Right atrium auricular region (tissue), 2 donors: Measurements from ENCODE around the gene PLCB4. TPM values are rescaled to one million over a fixed set of nuclear protein-coding genes. Genes with fewer than 3 reads are reported as not detected.
"Not testable (repeated sequence)": the region's sequence is repeated elsewhere in the genome, so short reads cannot be mapped to it uniquely, and the experiment has no call there.

Source experiments
- DNase-seq: peaks from one replicate; pipeline ENCODE4 v3.0.0-alpha.2; 2019; ENCODE audit warnings: low spot score
- H3K27ac ChIP-seq, 2 donors: fragments of 200-600 bp; sonication (generic); 1 replicate in 1 of 2; 2 replicates in 1 of 2; pipeline ENCODE4 v1.5.1; 2016 to 2019
- H3K27me3 ChIP-seq, 2 donors: fragments of 200-600 bp; sonication (generic); one replicate each; pipeline versions ENCODE4 v1.5.1 to v1.6.0; 2017 to 2019
- H3K36me3 ChIP-seq: fragments of 200-600 bp; sonication (generic); one replicate; pipeline ENCODE4 v1.5.1; 2016
- H3K4me1 ChIP-seq, 2 donors: fragments of 200-600 bp; sonication (generic); one replicate each; pipeline versions ENCODE4 v1.5.1 to v1.6.0; 2017 to 2019
- H3K4me3 ChIP-seq, 2 donors: fragments of 200-600 bp; sonication (generic); 1 replicate in 1 of 2; 2 replicates in 1 of 2; pipeline ENCODE4 v1.5.1; 2017 to 2019; ENCODE audit warnings: mild to moderate bottlenecking in 1 of 2, moderate library complexity in 1 of 2
- H3K9me3 ChIP-seq, 2 donors: fragments of 200-600 bp; sonication (generic); one replicate each; pipeline ENCODE4 v1.5.1; 2019
- total RNA-seq, 2 donors: library from RNA; depleted of rRNA; stranded (reverse); fragments of >200 nt; gene quantifications; one replicate each; pipeline ENCODE4 v1.1.0, GENCODE V29; 2016
- TF ChIP-seq, protein P1 (sequence below), 2 donors: fragments of 200-600 bp; sonication (generic); IDR thresholded peaks; one replicate each; pipeline ENCODE4 v1.5.1; 2019; ENCODE audit warnings: antibody characterized with exemption in 2 of 2

PLCB4 gene
- total RNA-seq, 2 donors from 2014 or later = 14.3 to 32.4 TPM

DNA sequence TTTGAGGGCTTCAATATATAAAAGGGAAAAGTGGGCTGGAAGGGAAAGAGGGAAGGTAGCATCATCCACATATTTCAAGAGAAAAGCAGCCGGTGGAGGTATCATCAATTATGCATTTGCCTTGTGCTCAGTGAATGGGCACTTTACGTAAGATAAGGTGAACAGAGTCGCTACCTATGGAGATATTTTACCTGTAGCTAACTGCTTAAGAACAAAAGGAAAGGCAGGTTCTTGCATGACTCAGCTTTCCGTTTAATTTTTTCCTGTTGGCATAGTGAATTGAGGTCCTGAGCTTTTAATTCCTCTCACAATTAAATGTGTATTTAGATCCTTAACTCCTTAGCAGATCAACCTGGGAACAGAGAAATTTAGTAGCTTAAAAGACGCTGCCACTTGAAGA, 25.5 kb upstream of the PLCB4 start:
- Histone ChIP-seq H3K4me1 (no peaks in the 10 kb centered on the region), H3K4me3 (no peak overlapping the region), H3K27ac (no peak overlapping the region), H3K9me3 (no peaks in the 10 kb centered on the region), H3K27me3 (no peaks in the 10 kb centered on the region), H3K36me3 (no peaks in the 10 kb centered on the region)
- TF ChIP-seq, protein P1, sequence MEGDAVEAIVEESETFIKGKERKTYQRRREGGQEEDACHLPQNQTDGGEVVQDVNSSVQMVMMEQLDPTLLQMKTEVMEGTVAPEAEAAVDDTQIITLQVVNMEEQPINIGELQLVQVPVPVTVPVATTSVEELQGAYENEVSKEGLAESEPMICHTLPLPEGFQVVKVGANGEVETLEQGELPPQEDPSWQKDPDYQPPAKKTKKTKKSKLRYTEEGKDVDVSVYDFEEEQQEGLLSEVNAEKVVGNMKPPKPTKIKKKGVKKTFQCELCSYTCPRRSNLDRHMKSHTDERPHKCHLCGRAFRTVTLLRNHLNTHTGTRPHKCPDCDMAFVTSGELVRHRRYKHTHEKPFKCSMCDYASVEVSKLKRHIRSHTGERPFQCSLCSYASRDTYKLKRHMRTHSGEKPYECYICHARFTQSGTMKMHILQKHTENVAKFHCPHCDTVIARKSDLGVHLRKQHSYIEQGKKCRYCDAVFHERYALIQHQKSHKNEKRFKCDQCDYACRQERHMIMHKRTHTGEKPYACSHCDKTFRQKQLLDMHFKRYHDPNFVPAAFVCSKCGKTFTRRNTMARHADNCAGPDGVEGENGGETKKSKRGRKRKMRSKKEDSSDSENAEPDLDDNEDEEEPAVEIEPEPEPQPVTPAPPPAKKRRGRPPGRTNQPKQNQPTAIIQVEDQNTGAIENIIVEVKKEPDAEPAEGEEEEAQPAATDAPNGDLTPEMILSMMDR (IDR thresholded peaks at IDR 0.05) = no peak
- DNase-seq = no peak

DNA sequence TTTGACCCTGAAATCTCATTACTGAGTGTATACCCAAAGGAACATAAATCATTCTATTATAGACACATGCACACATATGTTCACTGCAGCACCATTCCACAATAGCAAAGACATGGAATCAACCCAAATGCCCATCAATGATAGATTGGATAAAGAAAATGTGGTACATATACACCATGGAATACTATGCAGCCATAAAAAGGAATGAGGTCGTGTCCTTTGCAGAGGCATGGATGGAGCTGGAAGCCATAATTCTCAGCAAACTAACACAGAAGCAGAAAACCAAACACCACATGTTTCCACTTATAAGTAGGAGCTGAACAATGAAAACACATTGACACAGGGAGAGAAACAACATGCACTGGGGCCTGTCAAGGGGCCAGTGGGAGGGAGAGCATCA, 21.0 kb upstream of the PLCB4 start:
- not testable (repeated sequence) for H3K4me1 ChIP-seq, H3K36me3 ChIP-seq, DNase-seq, H3K4me3 ChIP-seq, H3K27ac ChIP-seq, H3K9me3 ChIP-seq, H3K27me3 ChIP-seq

DNA sequence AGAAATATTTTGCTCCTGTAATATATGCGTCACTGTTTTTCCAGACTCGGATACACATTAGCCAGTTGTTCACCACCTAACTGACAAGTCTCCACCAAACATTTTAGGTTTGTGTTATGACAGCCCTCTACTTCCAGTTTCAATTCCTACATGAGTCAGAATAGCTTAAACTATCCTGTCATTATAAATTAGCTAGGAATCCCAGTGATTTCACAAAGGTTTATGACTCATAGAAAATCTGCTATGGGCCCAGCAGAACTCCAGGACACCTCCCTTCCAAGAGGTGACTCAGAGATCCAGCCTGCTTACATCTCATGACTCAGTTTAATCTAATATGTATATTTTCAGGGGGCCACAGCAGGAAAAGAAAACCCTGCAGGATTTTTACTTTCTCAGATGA, 17.4 kb upstream of the PLCB4 start:
- Histone ChIP-seq H3K9me3 (peaks cover 0 to 4% of the 10 kb centered on the region in 2 donors), H3K27ac (no peak overlapping the region), H3K4me3 (no peak overlapping the region), H3K36me3 (no peaks in the 10 kb centered on the region), H3K4me1 (no peaks in the 10 kb centered on the region), H3K27me3 (no peaks in the 10 kb centered on the region)
- DNase-seq = no peak
- TF ChIP-seq, protein P1 (IDR thresholded peaks at IDR 0.05) = no peak

DNA sequence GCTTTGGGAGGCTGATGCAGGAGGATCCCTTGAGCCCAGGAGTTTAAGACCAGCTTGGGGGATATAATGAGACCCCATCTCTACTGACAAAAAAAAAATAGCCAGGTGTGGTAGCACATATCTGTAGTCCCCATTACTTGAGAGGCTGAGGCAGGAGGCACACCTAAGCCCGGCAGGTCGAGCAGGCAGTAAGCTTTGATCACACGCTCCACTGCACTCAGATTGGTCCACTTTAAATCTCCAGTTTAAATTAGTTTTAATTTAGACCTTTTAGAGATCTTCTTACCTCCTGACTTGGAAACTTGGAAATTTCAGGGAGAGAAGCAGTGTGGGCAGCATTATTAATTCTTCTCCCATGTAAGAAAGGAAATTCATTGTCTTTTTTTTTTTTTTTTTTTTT, 16.8 kb upstream of the PLCB4 start:
- DNase-seq = no peak
- H3K27me3 ChIP-seq = no peaks in the 10 kb centered on the region
- no peaks in the 10 kb centered on the region for H3K36me3 ChIP-seq
- H3K4me3 ChIP-seq = no peak overlapping the region
- no peaks in the 10 kb centered on the region for H3K4me1 ChIP-seq
- TF ChIP-seq, protein P1 (IDR thresholded peaks at IDR 0.05) = no peak
- no peak overlapping the region for H3K27ac ChIP-seq
- peaks cover 0 to 4% of the 10 kb centered on the region in 2 donors for H3K9me3 ChIP-seq

DNA sequence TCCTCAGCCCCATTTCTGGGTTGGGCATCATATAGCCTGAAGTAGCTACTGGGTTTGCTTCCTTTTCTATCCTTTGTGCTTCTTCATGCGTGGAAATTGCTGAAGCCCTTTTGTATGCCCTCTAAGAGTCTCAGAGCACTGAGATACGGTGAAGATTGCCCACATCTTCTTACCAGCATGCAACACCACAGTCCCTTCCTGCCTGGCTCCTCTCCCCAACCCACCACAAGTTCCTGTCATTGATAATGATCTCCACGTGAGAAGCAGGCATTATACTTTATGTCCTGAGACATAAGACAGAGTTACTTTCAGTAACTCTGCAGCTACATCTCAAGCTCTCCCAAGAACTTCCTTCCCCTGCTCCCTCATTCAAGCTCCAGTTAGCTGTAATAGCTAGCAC, 15.8 kb upstream of the PLCB4 start:
- Histone ChIP-seq H3K9me3 (peaks cover 0 to 4% of the 10 kb centered on the region in 2 donors), H3K4me1 (no peaks in the 10 kb centered on the region), H3K4me3 (no peak overlapping the region), H3K27ac (no peak overlapping the region), H3K36me3 (no peaks in the 10 kb centered on the region), H3K27me3 (no peaks in the 10 kb centered on the region)
- TF ChIP-seq, protein P1 (IDR thresholded peaks at IDR 0.05) = no peak
- no peak for DNase-seq

DNA sequence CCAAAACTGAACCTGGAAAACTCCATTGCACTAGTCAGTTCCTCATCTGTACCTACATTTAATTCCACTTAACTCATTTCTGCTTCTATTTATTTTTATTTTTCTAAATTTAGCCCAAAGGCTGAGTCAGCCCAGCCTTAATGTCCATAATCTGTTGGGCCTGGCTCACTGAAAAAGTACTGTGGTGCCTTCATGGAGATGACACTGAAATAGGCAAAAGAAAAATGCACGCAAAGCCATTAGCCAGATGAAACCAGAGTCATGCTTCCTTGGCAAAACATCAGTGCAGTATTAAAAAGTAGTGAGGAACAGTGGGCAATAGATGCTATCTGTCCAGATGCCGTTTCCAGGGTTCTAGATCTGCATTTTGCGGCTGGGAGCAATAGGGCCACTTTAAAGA, 14.7 kb upstream of the PLCB4 start:
- no peaks in the 10 kb centered on the region for H3K4me1 ChIP-seq
- TF ChIP-seq, protein P1 (IDR thresholded peaks at IDR 0.05) = no peak
- no peak overlapping the region for H3K4me3 ChIP-seq
- H3K9me3 ChIP-seq = peaks cover 0 to 3% of the 10 kb centered on the region in 2 donors
- no peaks in the 10 kb centered on the region for H3K36me3 ChIP-seq
- no peaks in the 10 kb centered on the region for H3K27me3 ChIP-seq
- H3K27ac ChIP-seq = no peak overlapping the region
- DNase-seq = no peak
